Measurements from ENCODE around the gene DNMBP.

DNMBP gene

GRCh38 chr10:99828464-99828863 is 181.3 kb downstream of the DNMBP start:
- TF ChIP-seq SIN3A (IDR thresholded peaks at IDR 0.05; ENCODE audit: borderline replicate concordance, insufficient read depth, low read length) (no peak), TAF1 (IDR thresholded peaks at IDR 0.05; ENCODE audit: borderline replicate concordance, insufficient read depth, low read length) (no peak), POLR2AphosphoS5 (IDR thresholded peaks at IDR 0.05; ENCODE audit: low read depth, low read length) (no peak), FOXP2 (optimal IDR thresholded peaks at IDR 0.05; ENCODE audit: borderline replicate concordance, extremely low read depth, extremely low read length, insufficient read depth) (no peak)
- TF ChIP-seq, protein P1, sequence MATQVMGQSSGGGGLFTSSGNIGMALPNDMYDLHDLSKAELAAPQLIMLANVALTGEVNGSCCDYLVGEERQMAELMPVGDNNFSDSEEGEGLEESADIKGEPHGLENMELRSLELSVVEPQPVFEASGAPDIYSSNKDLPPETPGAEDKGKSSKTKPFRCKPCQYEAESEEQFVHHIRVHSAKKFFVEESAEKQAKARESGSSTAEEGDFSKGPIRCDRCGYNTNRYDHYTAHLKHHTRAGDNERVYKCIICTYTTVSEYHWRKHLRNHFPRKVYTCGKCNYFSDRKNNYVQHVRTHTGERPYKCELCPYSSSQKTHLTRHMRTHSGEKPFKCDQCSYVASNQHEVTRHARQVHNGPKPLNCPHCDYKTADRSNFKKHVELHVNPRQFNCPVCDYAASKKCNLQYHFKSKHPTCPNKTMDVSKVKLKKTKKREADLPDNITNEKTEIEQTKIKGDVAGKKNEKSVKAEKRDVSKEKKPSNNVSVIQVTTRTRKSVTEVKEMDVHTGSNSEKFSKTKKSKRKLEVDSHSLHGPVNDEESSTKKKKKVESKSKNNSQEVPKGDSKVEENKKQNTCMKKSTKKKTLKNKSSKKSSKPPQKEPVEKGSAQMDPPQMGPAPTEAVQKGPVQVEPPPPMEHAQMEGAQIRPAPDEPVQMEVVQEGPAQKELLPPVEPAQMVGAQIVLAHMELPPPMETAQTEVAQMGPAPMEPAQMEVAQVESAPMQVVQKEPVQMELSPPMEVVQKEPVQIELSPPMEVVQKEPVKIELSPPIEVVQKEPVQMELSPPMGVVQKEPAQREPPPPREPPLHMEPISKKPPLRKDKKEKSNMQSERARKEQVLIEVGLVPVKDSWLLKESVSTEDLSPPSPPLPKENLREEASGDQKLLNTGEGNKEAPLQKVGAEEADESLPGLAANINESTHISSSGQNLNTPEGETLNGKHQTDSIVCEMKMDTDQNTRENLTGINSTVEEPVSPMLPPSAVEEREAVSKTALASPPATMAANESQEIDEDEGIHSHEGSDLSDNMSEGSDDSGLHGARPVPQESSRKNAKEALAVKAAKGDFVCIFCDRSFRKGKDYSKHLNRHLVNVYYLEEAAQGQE (IDR thresholded peaks at IDR 0.05; ENCODE audit: insufficient read depth in 1 of 2, low read depth in 2 of 2, low read length in 2 of 2) = no peak

- TF ChIP-seq FOXP2 (optimal IDR thresholded peaks at IDR 0.05; ENCODE audit: borderline replicate concordance, extremely low read depth, extremely low read length, insufficient read depth) (no peak), SIN3A (IDR thresholded peaks at IDR 0.05; ENCODE audit: borderline replicate concordance, insufficient read depth, low read length) (no peak), POLR2AphosphoS5 (IDR thresholded peaks at IDR 0.05; ENCODE audit: low read depth, low read length) (no peak), TAF1 (IDR thresholded peaks at IDR 0.05; ENCODE audit: borderline replicate concordance, insufficient read depth, low read length) (no peak)
- TF ChIP-seq, protein P1 (IDR thresholded peaks at IDR 0.05; ENCODE audit: insufficient read depth in 1 of 2, low read depth in 2 of 2, low read length in 2 of 2) = no peak
These were observed 181.8 kb downstream of the DNMBP start for GRCh38 chr10:99827936-99828335.

Data from PFSK-1 (cell line).